ENCODE results near the gene KITLG.

DNA sequence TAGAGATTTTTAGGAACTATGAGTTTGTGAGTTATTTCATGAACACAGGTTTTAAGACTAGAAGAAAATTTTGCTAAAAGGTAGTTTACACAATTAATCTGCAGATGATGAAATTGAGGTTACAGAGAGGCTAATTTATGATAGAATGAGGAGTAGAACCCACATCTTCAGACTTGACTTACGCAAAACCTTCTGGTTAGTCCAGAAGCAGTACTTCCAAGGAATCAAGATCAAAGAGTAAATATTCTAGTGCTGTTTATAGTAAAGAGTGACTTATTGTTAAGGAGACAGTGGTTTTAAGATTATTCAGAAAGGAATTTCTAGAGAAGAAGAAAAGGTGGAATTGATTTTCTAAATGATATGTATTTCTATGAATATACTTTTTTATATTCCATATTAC lies 10.6 kb upstream of the KITLG start:
- TF ChIP-seq EP300 (IDR thresholded peaks at IDR 0.05; ENCODE audit: borderline replicate concordance in 1 of 2, low read depth in 1 of 2, low read length in 1 of 2), result no peak
- TF ChIP-seq TCF12 (IDR thresholded peaks at IDR 0.05), result no peak
- TF ChIP-seq, protein P1, sequence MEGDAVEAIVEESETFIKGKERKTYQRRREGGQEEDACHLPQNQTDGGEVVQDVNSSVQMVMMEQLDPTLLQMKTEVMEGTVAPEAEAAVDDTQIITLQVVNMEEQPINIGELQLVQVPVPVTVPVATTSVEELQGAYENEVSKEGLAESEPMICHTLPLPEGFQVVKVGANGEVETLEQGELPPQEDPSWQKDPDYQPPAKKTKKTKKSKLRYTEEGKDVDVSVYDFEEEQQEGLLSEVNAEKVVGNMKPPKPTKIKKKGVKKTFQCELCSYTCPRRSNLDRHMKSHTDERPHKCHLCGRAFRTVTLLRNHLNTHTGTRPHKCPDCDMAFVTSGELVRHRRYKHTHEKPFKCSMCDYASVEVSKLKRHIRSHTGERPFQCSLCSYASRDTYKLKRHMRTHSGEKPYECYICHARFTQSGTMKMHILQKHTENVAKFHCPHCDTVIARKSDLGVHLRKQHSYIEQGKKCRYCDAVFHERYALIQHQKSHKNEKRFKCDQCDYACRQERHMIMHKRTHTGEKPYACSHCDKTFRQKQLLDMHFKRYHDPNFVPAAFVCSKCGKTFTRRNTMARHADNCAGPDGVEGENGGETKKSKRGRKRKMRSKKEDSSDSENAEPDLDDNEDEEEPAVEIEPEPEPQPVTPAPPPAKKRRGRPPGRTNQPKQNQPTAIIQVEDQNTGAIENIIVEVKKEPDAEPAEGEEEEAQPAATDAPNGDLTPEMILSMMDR (IDR thresholded peaks at IDR 0.05), result no peak
- TF ChIP-seq GABPA (IDR thresholded peaks at IDR 0.05; ENCODE audit: low read depth), result no peak
- TF ChIP-seq MXI1 (IDR thresholded peaks at IDR 0.05; ENCODE audit: low read depth, low read length), result no peak
- TF ChIP-seq, protein P2, sequence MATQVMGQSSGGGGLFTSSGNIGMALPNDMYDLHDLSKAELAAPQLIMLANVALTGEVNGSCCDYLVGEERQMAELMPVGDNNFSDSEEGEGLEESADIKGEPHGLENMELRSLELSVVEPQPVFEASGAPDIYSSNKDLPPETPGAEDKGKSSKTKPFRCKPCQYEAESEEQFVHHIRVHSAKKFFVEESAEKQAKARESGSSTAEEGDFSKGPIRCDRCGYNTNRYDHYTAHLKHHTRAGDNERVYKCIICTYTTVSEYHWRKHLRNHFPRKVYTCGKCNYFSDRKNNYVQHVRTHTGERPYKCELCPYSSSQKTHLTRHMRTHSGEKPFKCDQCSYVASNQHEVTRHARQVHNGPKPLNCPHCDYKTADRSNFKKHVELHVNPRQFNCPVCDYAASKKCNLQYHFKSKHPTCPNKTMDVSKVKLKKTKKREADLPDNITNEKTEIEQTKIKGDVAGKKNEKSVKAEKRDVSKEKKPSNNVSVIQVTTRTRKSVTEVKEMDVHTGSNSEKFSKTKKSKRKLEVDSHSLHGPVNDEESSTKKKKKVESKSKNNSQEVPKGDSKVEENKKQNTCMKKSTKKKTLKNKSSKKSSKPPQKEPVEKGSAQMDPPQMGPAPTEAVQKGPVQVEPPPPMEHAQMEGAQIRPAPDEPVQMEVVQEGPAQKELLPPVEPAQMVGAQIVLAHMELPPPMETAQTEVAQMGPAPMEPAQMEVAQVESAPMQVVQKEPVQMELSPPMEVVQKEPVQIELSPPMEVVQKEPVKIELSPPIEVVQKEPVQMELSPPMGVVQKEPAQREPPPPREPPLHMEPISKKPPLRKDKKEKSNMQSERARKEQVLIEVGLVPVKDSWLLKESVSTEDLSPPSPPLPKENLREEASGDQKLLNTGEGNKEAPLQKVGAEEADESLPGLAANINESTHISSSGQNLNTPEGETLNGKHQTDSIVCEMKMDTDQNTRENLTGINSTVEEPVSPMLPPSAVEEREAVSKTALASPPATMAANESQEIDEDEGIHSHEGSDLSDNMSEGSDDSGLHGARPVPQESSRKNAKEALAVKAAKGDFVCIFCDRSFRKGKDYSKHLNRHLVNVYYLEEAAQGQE (IDR thresholded peaks at IDR 0.05; ENCODE audit: low read depth, low read length), result no peak
- TF ChIP-seq RAD21 (IDR thresholded peaks at IDR 0.05; ENCODE audit: low read length), result no peak
- TF ChIP-seq RCOR1 (IDR thresholded peaks at IDR 0.05; ENCODE audit: low read length), result no peak
- TF ChIP-seq YY1 (IDR thresholded peaks at IDR 0.05; ENCODE audit: low read depth), result no peak
- TF ChIP-seq ELF1 (IDR thresholded peaks at IDR 0.05), result no peak
- TF ChIP-seq, protein P3, sequence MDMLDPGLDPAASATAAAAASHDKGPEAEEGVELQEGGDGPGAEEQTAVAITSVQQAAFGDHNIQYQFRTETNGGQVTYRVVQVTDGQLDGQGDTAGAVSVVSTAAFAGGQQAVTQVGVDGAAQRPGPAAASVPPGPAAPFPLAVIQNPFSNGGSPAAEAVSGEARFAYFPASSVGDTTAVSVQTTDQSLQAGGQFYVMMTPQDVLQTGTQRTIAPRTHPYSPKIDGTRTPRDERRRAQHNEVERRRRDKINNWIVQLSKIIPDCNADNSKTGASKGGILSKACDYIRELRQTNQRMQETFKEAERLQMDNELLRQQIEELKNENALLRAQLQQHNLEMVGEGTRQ (IDR thresholded peaks at IDR 0.05; ENCODE audit: borderline replicate concordance, low read depth, low read length), result no peak
- TF ChIP-seq NFIC (IDR thresholded peaks at IDR 0.05; ENCODE audit: borderline replicate concordance), result no peak
- TF ChIP-seq SIN3A (IDR thresholded peaks at IDR 0.05; ENCODE audit: borderline replicate concordance, low read depth, low read length), result no peak

Data from SK-N-SH (cell line).